Measurements from ENCODE around the gene SDK1.

Gene SDK1

DNA sequence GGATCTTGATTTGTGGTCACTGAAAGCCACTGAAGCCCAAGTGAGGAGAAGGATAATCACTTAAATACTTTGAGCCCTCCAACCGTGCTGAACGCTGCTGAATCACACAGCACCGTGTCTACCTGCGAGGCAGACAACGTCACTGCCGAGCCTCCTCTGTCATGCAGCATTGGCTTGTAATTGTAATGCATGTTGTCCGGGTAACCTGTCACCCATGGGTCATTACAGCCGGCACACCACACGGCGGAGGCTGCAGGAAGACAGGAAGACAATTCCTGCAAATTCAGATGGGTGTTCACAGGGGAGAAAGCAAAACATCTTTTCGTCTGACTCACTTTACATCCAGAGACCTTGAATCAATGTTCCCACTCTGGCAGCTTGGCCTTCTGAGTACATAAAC is 835.0 kb downstream of the SDK1 start:
- no peaks in the 10 kb centered on the region for H3K4me1 ChIP-seq
- no peak for TF ChIP-seq CTCF (IDR thresholded peaks at IDR 0.05)
- H2AFZ ChIP-seq = no peak overlapping the region
- H3K9ac ChIP-seq = no peak overlapping the region
- no peaks in the 10 kb centered on the region for H3K9me3 ChIP-seq (ENCODE audit: control insufficient read depth, low read length)
- H3K79me2 ChIP-seq = no peaks in the 10 kb centered on the region
- no peak overlapping the region for H3K27ac ChIP-seq
- H3K27me3 ChIP-seq (ENCODE audit: control insufficient read depth, insufficient read depth, low read length) = no peaks in the 10 kb centered on the region
- no peak overlapping the region for H3K4me3 ChIP-seq (ENCODE audit: low read depth, low read length)
- H3K4me2 ChIP-seq (ENCODE audit: low read length) = no peak overlapping the region
- no peaks in the 10 kb centered on the region for H3K36me3 ChIP-seq (ENCODE audit: control insufficient read depth, insufficient read depth, low read length)

GRCh38 chr7:4136501-4137110 is 835.6 kb downstream of the SDK1 start:
- Histone ChIP-seq H3K27me3 (ENCODE audit: control insufficient read depth, insufficient read depth, low read length) (no peaks in the 10 kb centered on the region), H3K79me2 (no peaks in the 10 kb centered on the region), H3K9me3 (ENCODE audit: control insufficient read depth, low read length) (no peaks in the 10 kb centered on the region), H3K9ac (no peak overlapping the region), H3K4me3 (ENCODE audit: low read depth, low read length) (no peak overlapping the region), H3K36me3 (ENCODE audit: control insufficient read depth, insufficient read depth, low read length) (no peaks in the 10 kb centered on the region), H3K27ac (no peak overlapping the region), H3K4me1 (no peaks in the 10 kb centered on the region), H3K4me2 (ENCODE audit: low read length) (no peak overlapping the region), H2AFZ (no peak overlapping the region)
- TF ChIP-seq CTCF (IDR thresholded peaks at IDR 0.05) = no peak

- no peak for TF ChIP-seq CTCF (IDR thresholded peaks at IDR 0.05)
- H3K27ac ChIP-seq = no peak overlapping the region
- no peaks in the 10 kb centered on the region for H3K4me1 ChIP-seq
- no peaks in the 10 kb centered on the region for H3K27me3 ChIP-seq (ENCODE audit: control insufficient read depth, insufficient read depth, low read length)
- H3K4me3 ChIP-seq (ENCODE audit: low read depth, low read length) = no peak overlapping the region
- no peaks in the 10 kb centered on the region for H3K9me3 ChIP-seq (ENCODE audit: control insufficient read depth, low read length)
- no peaks in the 10 kb centered on the region for H3K36me3 ChIP-seq (ENCODE audit: control insufficient read depth, insufficient read depth, low read length)
- no peaks in the 10 kb centered on the region for H3K79me2 ChIP-seq
- no peak overlapping the region for H2AFZ ChIP-seq
- H3K4me2 ChIP-seq (ENCODE audit: low read length) = no peak overlapping the region
- no peak overlapping the region for H3K9ac ChIP-seq
These were observed 836.5 kb downstream of the SDK1 start for GRCh38 chr7:4137552-4137951.

DNA sequence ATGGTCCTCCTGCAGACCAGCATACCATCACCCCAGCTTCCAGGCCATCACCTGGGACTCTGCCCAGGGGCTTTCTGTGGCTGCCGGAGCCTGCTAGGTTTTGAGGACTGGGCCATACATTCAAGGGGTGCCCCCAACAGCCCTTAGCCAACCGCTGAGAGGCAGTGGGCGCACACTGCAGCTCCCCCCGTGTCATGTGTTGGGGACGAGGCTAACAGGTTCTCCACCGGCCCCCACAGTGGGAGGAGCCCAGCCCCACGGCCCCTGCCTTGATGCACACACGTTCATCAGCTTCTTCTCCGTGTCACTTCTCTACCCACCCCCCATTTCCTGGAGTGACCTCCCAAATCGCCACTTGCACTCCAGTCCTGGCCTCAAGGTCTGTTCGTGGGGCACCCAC is 837.8 kb downstream of the SDK1 start:
- Histone ChIP-seq H3K79me2 (no peaks in the 10 kb centered on the region), H3K9ac (no peak overlapping the region), H3K36me3 (ENCODE audit: control insufficient read depth, insufficient read depth, low read length) (no peaks in the 10 kb centered on the region), H3K4me1 (no peaks in the 10 kb centered on the region), H3K27ac (no peak overlapping the region), H3K27me3 (ENCODE audit: control insufficient read depth, insufficient read depth, low read length) (no peaks in the 10 kb centered on the region), H3K9me3 (ENCODE audit: control insufficient read depth, low read length) (no peaks in the 10 kb centered on the region), H3K4me3 (ENCODE audit: low read depth, low read length) (no peak overlapping the region), H3K4me2 (ENCODE audit: low read length) (no peak overlapping the region), H2AFZ (no peak overlapping the region)
- TF ChIP-seq CTCF (IDR thresholded peaks at IDR 0.05) = no peak

Data from parathyroid adenoma (tissue), 2 donors.